Measurements from ENCODE around the gene PARK7. TPM values are rescaled to one million over a fixed set of nuclear protein-coding genes. Genes with fewer than 3 reads are reported as not detected.
A peak's percentile ranks its signal among the peaks of the same experiment; 100 is the strongest.
"Not testable (repeated sequence)": the region's sequence is repeated elsewhere in the genome, so short reads cannot be mapped to it uniquely, and the experiment has no call there.

PARK7 gene
- total RNA-seq (2014; rRNA removed; shearing (Covaris generic)): 192 and 237 TPM in 2 replicates

DNA sequence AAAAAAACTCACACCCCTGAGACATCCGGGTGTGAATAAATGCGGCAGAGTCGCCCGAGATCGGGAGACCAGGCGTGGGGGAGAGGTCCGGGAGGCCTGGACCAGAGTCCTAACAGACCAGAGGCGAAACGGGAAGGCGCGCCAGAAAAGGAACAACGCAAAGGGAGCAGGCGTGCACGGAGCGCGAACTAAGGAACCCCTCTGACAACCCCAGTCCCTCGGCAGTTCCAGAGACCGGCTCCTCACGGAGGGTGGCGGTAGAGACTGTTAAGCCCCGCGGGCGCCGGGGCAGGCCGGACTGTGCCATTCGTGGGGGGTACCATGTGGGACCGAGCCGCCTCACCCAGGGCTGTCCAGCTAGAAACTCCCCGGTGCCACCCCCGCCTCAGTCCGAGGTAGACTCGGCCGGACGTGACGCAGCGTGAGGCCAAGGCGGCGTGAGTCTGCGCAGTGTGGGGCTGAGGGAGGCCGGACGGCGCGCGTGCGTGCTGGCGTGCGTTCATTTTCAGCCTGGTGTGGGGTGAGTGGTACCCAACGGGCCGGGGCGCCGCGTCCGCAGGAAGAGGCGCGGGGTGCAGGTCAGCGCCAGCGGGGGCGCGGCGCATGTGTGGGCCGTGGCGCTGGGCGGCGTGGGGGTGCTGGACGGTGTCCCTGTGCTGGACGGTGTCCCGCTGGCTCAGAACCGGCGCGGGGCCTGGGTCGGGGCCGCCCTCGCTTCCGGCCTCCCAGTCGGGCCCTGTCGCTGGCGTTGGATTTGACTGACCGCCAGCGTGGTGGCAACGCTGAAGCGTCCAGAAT, at the start of gene PARK7:
Gene PARK7 (plus strand): TSS at position 496 of the 798 bp plus-strand sequence. CDS start 1,075 bp downstream, outside the sequence.
- peak; percentile 96 for DNase-seq (ENCODE audit: low spot score)

DNA sequence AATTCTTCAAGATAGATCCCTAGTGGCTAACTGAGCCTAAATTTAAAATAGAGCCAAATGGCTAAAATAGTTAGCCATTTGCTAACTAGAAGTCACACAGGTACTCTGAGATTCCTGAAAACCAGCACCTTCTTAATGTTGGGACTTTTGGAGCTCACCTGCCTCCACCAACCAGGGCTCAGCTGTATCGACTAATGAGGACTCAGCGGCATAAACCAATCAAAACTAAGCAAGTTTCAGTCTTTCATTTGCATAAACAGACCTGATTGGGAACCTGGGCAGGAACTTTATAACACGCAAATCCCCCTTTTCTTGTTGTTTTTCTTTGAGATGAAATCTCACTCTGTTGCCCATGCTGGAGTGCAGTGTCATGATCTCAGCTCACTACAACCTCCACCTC, 49.4 kb upstream of the PARK7 start:
- DNase-seq (ENCODE audit: low spot score): no peak

GRCh38 chr1:7912743-7913557, 48.6 kb upstream of the PARK7 start:
- no peak for DNase-seq (ENCODE audit: low spot score)

DNA sequence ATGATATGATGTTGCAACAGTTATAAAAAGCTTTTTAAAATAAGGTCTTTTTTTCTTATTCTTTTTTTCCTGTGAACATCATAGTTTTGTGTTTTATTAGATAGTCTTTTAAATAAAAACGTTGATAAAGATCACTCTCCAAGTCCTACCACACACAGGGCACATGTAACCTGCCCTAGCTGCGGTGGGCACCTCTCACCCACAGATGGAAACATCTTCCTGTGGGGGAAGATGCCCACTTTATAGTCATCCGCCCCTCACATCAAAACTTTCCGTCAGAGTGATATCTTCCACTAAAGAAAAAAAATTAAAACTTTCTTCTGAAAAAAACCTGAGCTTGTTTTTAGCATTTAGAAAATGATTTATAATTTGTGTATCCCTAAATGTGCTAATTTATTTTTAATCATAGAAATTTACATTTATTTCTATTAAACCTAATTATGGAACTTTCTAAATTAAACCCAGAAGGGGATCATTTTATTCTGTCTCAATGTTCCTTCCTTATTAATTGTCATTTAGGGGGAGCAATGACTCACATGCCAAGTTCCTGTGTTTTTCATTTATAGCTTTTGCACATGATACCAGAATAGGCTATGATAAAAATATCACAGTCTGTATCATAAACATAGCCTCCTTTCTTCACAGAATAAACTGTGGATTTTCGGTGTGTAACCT, 45.5 kb upstream of the PARK7 start:
- no peak for DNase-seq (ENCODE audit: low spot score)

GRCh38 chr1:7916501-7916830, 45.0 kb upstream of the PARK7 start:
- no peak for DNase-seq (ENCODE audit: low spot score)

DNA sequence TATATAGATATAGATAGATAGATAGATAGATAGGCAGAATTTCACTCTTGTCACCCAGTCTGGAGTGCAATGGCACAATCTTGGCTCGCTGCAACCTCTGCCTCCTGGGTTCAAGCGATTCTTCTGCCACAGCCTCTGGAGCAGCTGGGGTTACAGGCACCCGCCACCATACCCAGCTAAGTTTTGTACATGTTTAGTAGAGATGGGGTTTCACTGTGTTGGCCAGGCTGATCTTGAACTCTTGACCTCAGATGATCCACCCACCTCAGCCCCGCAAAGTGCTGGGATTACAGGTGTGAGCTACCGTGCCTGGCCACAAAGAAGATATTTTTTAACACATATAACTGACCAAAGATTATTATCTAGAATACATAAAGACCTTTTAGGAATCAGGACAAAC, 43.5 kb upstream of the PARK7 start:
- not testable (repeated sequence) for DNase-seq (ENCODE audit: low spot score)

DNA sequence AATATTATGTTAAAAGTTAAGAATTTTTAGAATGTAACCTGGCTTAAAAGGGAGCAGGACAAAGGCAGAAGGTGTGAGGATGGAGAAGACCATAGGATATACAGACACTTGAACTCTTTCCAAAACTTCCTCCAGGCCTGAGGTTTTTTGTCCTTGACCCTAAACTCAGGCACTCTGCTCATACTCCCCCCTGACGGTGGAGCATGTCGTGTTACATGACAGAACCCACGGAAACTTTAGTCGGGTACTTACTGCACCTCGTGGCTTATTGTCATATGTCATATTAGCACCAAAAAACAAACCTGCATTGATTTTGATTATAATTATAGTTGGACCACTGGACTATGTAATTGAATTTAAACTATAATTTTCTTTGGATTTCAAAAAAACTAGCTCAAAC, 41.6 kb upstream of the PARK7 start:
- DNase-seq (ENCODE audit: low spot score): no peak

DNA sequence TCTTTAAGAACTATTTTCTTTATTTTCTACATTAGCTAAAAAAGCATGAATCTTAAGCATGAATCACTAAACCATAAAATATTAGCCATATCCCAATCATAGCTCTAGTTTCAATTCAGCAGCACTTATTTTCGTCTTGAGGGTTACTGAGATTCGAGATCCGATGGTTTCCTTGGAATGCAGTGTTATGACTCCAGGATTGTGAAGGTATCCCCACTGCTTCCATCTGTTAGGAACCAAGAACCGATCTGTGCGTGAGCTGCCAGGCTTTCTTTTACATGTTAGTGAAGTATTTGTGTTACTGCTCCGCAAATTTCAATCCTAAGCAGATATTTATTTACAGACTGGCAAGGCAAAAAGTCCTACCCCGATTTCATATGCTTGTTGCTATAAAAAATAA, 39.7 kb upstream of the PARK7 start:
- no peak for DNase-seq (ENCODE audit: low spot score)

GRCh38 chr1:7922301-7922700, 39.2 kb upstream of the PARK7 start:
- no peak for DNase-seq (ENCODE audit: low spot score)

GRCh38 chr1:7927061-7927460, 34.5 kb upstream of the PARK7 start:
- not testable (repeated sequence) for DNase-seq (ENCODE audit: low spot score)

GRCh38 chr1:7928247-7928646, 33.3 kb upstream of the PARK7 start:
- DNase-seq (ENCODE audit: low spot score): no peak

- DNase-seq (ENCODE audit: low spot score): no peak
Measured at GRCh38 chr1:7929637-7930036, 31.9 kb upstream of the PARK7 start.

DNA sequence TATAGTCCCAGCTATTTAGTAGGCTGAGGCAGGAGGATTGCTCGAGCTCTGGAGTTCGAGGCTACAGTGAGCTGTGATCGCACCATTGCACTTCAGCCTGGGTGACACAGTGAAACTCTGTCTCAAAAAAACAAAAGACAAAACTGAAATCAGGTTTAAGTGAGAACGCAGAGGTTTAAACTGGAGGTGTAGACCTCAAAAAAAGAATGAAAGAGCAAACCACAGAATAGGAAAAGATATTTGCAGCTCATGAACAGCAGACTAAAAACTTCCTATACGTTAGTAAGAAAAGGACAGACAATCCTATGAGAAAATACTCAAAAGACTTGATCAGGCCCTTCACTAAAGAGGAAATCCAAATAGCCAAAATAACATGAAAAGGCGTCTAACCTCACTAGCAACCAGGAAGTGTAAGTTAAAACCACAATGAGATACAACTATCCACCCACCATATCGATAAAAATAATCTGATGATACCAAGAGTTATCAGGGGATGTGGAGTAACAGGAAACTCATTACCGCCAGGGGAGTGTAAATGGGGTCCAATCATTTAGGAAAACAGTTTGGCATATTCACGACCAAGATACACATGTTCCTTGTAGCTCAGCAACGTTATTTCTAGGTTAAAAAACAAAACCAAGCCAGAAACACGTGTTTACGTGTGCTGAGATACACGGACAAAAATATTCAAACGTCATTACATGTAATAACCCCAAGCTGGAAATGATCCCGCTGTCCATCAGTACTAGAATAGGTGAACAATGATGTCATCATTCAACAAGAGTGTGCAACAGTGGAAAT, 30.7 kb upstream of the PARK7 start:
- no peak for DNase-seq (ENCODE audit: low spot score)

DNA sequence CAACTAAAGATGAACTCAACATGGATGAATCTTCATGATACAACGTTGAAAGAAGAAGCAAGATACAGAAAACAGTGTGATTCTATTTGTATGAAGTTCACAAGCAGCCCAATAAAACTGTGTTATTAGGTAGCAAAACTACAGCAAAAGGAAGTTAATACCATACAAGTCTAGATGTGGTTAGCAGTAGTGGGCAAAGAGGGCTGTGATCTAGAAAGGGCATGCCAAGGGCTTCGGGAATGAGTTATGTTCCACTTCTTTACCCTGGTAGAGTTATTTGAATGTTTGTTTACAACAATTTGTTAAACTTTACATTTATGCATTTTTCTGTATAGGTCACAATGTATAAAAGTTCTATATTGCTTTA, 30.1 kb upstream of the PARK7 start:
- DNase-seq (ENCODE audit: low spot score): no peak

GRCh38 chr1:7932524-7933138, 28.9 kb upstream of the PARK7 start:
- DNase-seq (ENCODE audit: low spot score): no peak

DNA sequence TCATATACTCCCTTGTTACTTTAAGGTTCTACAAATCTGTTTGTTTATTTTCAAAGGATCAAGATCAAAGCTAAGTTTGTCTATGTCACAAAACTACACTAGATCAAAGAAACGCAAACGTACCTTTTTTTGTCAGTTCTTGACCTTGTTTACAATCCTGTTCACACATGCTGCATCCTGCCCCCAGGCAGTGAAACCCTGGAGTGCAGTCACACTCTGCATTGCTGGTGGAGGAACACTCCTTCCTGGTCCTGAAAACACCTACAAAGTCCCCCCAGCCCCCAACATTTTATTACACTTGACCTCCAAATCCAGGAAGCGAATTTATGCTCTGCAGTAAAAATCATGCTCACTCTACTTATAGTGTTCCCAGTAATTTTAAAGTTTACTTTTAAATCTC, 23.4 kb upstream of the PARK7 start:
- no peak for DNase-seq (ENCODE audit: low spot score)

GRCh38 chr1:7940034-7940433, 21.5 kb upstream of the PARK7 start:
- no peak for DNase-seq (ENCODE audit: low spot score)

- no peak for DNase-seq (ENCODE audit: low spot score)
Measured at GRCh38 chr1:7940745-7941436, 20.6 kb upstream of the PARK7 start, which contains the start of gene TNFRSF9. Gene TNFRSF9 (minus strand): TSS chr1:7940839. CDS start chr1:7939994, 845 bp downstream.

DNA sequence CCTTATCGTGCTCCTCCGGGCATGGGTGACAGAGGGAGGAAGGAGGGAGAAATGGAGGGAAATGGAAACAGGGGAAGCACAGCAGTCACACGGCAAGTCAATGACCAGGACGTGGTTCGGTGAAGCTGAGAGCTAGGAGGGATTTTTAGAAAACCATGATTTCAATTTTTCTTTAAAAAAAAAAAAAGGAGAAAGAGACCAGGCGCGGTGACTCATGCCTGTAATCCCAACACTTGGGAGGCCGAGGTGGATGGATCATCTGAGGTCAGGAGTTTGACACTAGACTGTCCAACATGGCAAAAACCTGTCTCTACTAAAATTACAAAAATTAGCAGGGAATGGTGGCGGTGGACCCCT, 20.1 kb upstream of the PARK7 start:
- no peak for DNase-seq (ENCODE audit: low spot score)

- no peak for DNase-seq (ENCODE audit: low spot score)
Measured at GRCh38 chr1:7942214-7942921, 19.1 kb upstream of the PARK7 start.

Measured in H4 (cell line).